Natural killer cell (primary cell): ENCODE results near the gene TRIM24. TPM values are rescaled to one million over a fixed set of nuclear protein-coding genes. Genes with fewer than 3 reads are reported as not detected.
"Not testable (repeated sequence)": the region's sequence is repeated elsewhere in the genome, so short reads cannot be mapped to it uniquely, and the experiment has no call there.

Experiments used
- ATAC-seq, 3 donors: fragments of 150-1000 bp in 2 of 3; fragments of 200-7000 bp in 1 of 3; cut with Tn5 transposase; 1 replicate in 1 of 3; 2 replicates in 2 of 3; pipeline ENCODE4 v1.10.0; 2021; ENCODE audit warnings: mild to moderate bottlenecking in 2 of 3, moderate library complexity in 2 of 3
- DNase-seq, 2 donors: peaks; one replicate each; pipeline versions ENCODE4 v3.0.0 to v3.0.0-alpha.2; 2013 to 2021; ENCODE audit warnings: mixed read lengths in 1 of 2
- H3K27ac ChIP-seq: one replicate; pipeline ENCODE4 v1.5.1; 2013; ENCODE audit warnings: mild to moderate bottlenecking, low read length
- H3K27me3 ChIP-seq: one replicate; pipeline ENCODE4 v1.6.1; 2013; ENCODE audit warnings: low read length; ENCODE audit not compliant: control insufficient read depth, insufficient read depth
- H3K36me3 ChIP-seq: one replicate; pipeline ENCODE4 v1.6.1; 2013; ENCODE audit warnings: low read length; ENCODE audit not compliant: control insufficient read depth, insufficient read depth
- H3K4me1 ChIP-seq: one replicate; pipeline ENCODE4 v1.6.1; 2013; ENCODE audit warnings: low read length; ENCODE audit not compliant: control insufficient read depth, insufficient read depth
- H3K4me3 ChIP-seq: one replicate; pipeline ENCODE4 v1.5.1; 2013; ENCODE audit warnings: low read length
- H3K9me3 ChIP-seq: one replicate; pipeline ENCODE4 v1.6.1; 2013; ENCODE audit warnings: low read length; ENCODE audit not compliant: control insufficient read depth, insufficient read depth
- H3K27ac Mint-ChIP-seq, 2 donors: one replicate each; pipeline ENCODE4 v1.8.0; 2022; ENCODE audit warnings: mild to moderate bottlenecking in 2 of 2, mixed read lengths in 2 of 2, moderate library complexity in 1 of 2
- H3K27me3 Mint-ChIP-seq, 2 donors: one replicate each; pipeline ENCODE4 v1.8.0; 2022; ENCODE audit warnings: low read depth in 2 of 2, mixed read lengths in 2 of 2
- H3K36me3 Mint-ChIP-seq: one replicate; pipeline ENCODE4 v1.8.0; 2022; ENCODE audit warnings: mixed read lengths
- H3K4me1 Mint-ChIP-seq, 2 donors: one replicate each; pipeline ENCODE4 v1.8.0; 2022; ENCODE audit warnings: mixed read lengths in 2 of 2
- H3K4me3 Mint-ChIP-seq: one replicate; pipeline ENCODE4 v1.8.0; 2022; ENCODE audit warnings: mild to moderate bottlenecking, moderate library complexity, mixed read lengths
- H3K9me3 Mint-ChIP-seq, 2 donors: one replicate each; pipeline ENCODE4 v1.8.0; 2022; ENCODE audit warnings: mixed read lengths in 2 of 2
- WGBS: methylation state at CpG from one replicate; pipeline ENCODE4 v1.1.7; 2013; ENCODE audit warnings: missing lambda C conversion rate; ENCODE audit not compliant: insufficient coverage; 5-methylcytosine and 5-hydroxymethylcytosine counted together
- intact Hi-C: fragments of 100-400 bp; cut with micrococcal nuclease; formaldehyde crosslinking; loops from one replicate; pipeline ENCODE4 v1.14.2; 2022
- total RNA-seq, 4 donors: library from RNA; stranded (reverse); fragments of 120-200 nt in 1 of 4; gene quantifications; one replicate each; pipeline versions ENCODE4 v1.2.3 to v1.2.4, GENCODE V29; 2013 to 2022
- TF ChIP-seq, protein P1 (sequence below): fragments of 200-600 bp; IDR thresholded peaks from one replicate; pipeline ENCODE4 v1.8.0; 2022; ENCODE audit warnings: antibody characterized with exemption

TRIM24 gene
- total RNA-seq, 3 donors from 2014 or later (not counting 1 experiment from before 2014, with no cell fraction given) = 15.2 to 19.1 (median 18.9) TPM

DNA sequence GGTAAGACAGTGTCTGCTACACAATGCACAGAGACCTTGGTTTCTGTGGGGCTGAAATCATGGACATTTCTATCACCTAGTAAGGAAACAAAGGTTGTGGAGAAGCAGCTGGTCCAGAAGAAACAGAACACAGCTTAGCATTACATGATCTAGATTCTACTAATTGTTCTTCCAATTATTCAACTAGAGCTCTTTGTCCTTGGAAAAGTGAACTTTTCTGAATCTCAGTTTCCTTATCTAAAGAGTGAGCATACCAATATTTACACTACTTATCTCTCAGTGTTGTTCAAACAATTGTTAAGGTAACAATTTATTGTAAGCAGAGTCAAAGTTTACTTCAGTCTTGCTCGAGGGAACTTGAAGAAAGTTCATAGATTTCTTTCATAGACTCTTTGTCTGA is 42.3 kb upstream of the TRIM24 start:
- DNase-seq = no peak
- Histone ChIP-seq H3K36me3 (no peaks in the 10 kb centered on the region), H3K9me3 (no peaks in the 10 kb centered on the region), H3K4me1 (no peaks in the 10 kb centered on the region), H3K27me3 (no peaks in the 10 kb centered on the region), H3K27ac (no peak overlapping the region), H3K4me3 (no peak overlapping the region)
- no peaks in the 10 kb centered on the region for H3K36me3 Mint-ChIP-seq
- no peaks in the 10 kb centered on the region for H3K27me3 Mint-ChIP-seq
- H3K27ac Mint-ChIP-seq = no peak overlapping the region
- intact Hi-C loops = no loop called here
- no peak overlapping the region for H3K4me3 Mint-ChIP-seq
- no peaks in the 10 kb centered on the region for H3K4me1 Mint-ChIP-seq
- no peak for ATAC-seq
- TF ChIP-seq, protein P1, sequence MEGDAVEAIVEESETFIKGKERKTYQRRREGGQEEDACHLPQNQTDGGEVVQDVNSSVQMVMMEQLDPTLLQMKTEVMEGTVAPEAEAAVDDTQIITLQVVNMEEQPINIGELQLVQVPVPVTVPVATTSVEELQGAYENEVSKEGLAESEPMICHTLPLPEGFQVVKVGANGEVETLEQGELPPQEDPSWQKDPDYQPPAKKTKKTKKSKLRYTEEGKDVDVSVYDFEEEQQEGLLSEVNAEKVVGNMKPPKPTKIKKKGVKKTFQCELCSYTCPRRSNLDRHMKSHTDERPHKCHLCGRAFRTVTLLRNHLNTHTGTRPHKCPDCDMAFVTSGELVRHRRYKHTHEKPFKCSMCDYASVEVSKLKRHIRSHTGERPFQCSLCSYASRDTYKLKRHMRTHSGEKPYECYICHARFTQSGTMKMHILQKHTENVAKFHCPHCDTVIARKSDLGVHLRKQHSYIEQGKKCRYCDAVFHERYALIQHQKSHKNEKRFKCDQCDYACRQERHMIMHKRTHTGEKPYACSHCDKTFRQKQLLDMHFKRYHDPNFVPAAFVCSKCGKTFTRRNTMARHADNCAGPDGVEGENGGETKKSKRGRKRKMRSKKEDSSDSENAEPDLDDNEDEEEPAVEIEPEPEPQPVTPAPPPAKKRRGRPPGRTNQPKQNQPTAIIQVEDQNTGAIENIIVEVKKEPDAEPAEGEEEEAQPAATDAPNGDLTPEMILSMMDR = no peak
- H3K9me3 Mint-ChIP-seq = no peaks in the 10 kb centered on the region
- 100% methylated on average over 1 of the region's 1 CpG for WGBS

GRCh38 chr7:138418403-138418802 is 41.7 kb upstream of the TRIM24 start:
- DNase-seq, H3K4me1 ChIP-seq, H3K9me3 Mint-ChIP-seq, H3K27ac ChIP-seq, H3K9me3 ChIP-seq, H3K4me3 Mint-ChIP-seq, H3K4me3 ChIP-seq, H3K27ac Mint-ChIP-seq, ATAC-seq, H3K36me3 Mint-ChIP-seq, H3K4me1 Mint-ChIP-seq, intact Hi-C loops, H3K27me3 ChIP-seq, H3K27me3 Mint-ChIP-seq, H3K36me3 ChIP-seq: not testable (repeated sequence)
- WGBS = 71% methylated on average over 1 of the region's 1 CpG

DNA sequence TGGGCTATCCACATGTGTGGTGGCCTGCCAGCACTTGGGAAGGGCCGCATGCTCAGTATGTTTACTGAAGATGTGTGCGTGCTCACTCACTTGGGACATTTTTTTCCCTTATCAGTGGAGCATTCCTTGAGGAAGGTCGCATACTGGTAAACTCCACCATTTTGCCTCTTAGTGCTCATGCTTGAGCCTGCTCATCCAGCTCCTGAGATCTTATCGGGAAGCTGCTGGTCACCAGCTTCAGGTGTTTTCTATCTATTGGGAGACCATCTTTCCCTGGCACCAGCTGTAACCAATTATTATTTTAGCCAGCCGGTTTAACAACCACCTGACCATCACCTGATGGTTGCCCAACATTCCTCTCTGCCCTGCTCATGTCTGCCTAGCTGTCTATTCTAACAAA is 35.0 kb upstream of the TRIM24 start:
- Histone ChIP-seq H3K27ac (no peak overlapping the region), H3K36me3 (no peaks in the 10 kb centered on the region), H3K4me3 (no peak overlapping the region), H3K27me3 (no peaks in the 10 kb centered on the region), H3K9me3 (peaks cover 12% of the 10 kb centered on the region), H3K4me1 (no peaks in the 10 kb centered on the region)
- no peaks in the 10 kb centered on the region for H3K27me3 Mint-ChIP-seq
- H3K27ac Mint-ChIP-seq = no peak overlapping the region
- no peak overlapping the region for H3K4me3 Mint-ChIP-seq
- ATAC-seq (no peak), DNase-seq (no peak)
- no peaks in the 10 kb centered on the region for H3K4me1 Mint-ChIP-seq
- TF ChIP-seq, protein P1 = no peak
- H3K36me3 Mint-ChIP-seq = peaks cover 8% of the 10 kb centered on the region
- 98% methylated on average over 5 of the region's 5 CpGs for WGBS
- H3K9me3 Mint-ChIP-seq = peaks cover 5 to 10% of the 10 kb centered on the region in 2 donors
- intact Hi-C loops = no loop called here

DNA sequence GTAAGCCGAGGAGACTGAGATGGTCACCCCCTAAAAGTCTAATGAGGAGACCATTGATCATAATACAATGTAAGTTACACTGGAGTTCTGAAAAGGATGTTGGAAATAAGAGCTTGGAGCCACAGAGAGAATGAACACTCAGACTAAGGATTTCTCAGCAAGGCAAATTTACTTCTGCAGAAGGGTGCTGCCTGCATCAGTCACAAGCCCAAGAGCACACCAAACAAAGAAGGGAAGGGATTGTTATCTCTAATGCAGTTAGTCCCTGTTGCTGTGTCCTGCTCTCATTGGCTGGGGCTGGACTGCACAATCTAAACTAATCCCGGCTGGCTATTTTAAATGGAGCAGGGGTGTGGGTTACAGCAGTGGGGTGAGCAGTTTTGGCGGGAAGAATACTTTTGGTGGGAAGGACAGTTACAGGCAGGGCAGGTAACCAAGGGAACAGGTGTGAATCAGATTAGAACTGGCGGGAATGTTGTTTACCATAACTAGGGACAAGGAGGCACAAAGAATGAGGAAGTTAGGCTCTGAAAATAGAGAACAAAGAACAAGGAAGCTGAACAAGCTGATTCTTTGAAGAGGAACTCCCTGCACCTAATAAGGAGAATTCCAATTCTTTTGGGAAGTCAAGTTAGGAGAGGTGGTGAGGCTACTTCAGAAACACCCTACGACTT is 30.3 kb upstream of the TRIM24 start:
- H3K27me3 Mint-ChIP-seq = peaks cover 0 to 3% of the 10 kb centered on the region in 2 donors
- ATAC-seq (no peak), DNase-seq (no peak)
- intact Hi-C loops = no loop called here
- H3K4me1 Mint-ChIP-seq = no peaks in the 10 kb centered on the region
- H3K9me3 Mint-ChIP-seq = peaks cover 5 to 18% of the 10 kb centered on the region in 2 donors
- H3K36me3 Mint-ChIP-seq = peaks cover 18% of the 10 kb centered on the region
- Histone ChIP-seq H3K36me3 (no peaks in the 10 kb centered on the region), H3K9me3 (peaks cover 22% of the 10 kb centered on the region), H3K4me3 (no peak overlapping the region), H3K4me1 (no peaks in the 10 kb centered on the region), H3K27ac (no peak overlapping the region), H3K27me3 (no peaks in the 10 kb centered on the region)
- TF ChIP-seq, protein P1 = no peak
- H3K4me3 Mint-ChIP-seq = no peak overlapping the region
- WGBS = 90% methylated on average over 5 of the region's 5 CpGs
- H3K27ac Mint-ChIP-seq = no peak overlapping the region
